WTC11 (cell line): ENCODE results near the gene AGFG2. TPM values are rescaled to one million over a fixed set of nuclear protein-coding genes. Genes with fewer than 3 reads are reported as not detected.

ENCODE experiments used
- ATAC-seq: fragments of 200-7000 bp; cut with Tn5 transposase; 2 replicates; pipeline ENCODE4 v1.10.0; 2021; ENCODE audit warnings: mild to moderate bottlenecking, moderate library complexity
- CTCF ChIA-PET: fragments of 300-600 bp; sonication (Branson Sonifier 250); formaldehyde crosslinking; loops from one replicate; lab custom pipeline; 2021; ENCODE audit warnings: antibody characterized with exemption; lab: Charles Lee
- POLR2A ChIA-PET: fragments of 350-600 bp; sonication (Branson Sonifier 250); formaldehyde crosslinking; loops from one replicate; lab custom pipeline; 2021; ENCODE audit warnings: antibody characterized with exemption; lab: Charles Lee
- DNase-seq: peaks from one replicate; pipeline ENCODE4 v3.0.0; 2021; ENCODE audit warnings: low spot score
- H3K27ac Mint-ChIP-seq: 2 replicates; pipeline ENCODE4 v1.8.0; 2021; ENCODE audit warnings: mixed read lengths
- H3K27me3 Mint-ChIP-seq: 2 replicates; pipeline ENCODE4 v1.8.0; 2021; ENCODE audit warnings: low read depth, mild to moderate bottlenecking, moderate library complexity, mixed read lengths
- H3K36me3 Mint-ChIP-seq: 2 replicates; pipeline ENCODE4 v1.8.0; 2021; ENCODE audit warnings: mixed read lengths
- H3K4me1 Mint-ChIP-seq: 2 replicates; pipeline ENCODE4 v1.8.0; 2022; ENCODE audit warnings: mixed read lengths
- H3K4me3 Mint-ChIP-seq: 2 replicates; pipeline ENCODE4 v1.8.0; 2021; ENCODE audit warnings: mild to moderate bottlenecking, moderate library complexity, mixed read lengths
- H3K9me3 Mint-ChIP-seq: 2 replicates; pipeline ENCODE4 v1.8.0; 2021; ENCODE audit warnings: mixed read lengths
- AFF4 ChIP-seq: sonication (generic); formaldehyde crosslinking; IDR thresholded peaks from 2 replicates; pipeline ENCODE4 v1.8.1; 2023; ENCODE audit warnings: mild to moderate bottlenecking, missing genetic modification reagents, borderline replicate concordance
- E2F4 ChIP-seq: sonication (generic); formaldehyde crosslinking; IDR thresholded peaks from 2 replicates; pipeline ENCODE4 v1.8.1; 2022; ENCODE audit warnings: low read depth, mild to moderate bottlenecking, moderate library complexity, missing genetic modification reagents, borderline replicate concordance
- ERG ChIP-seq: fragments of 250-450 bp; sonication (Bioruptor Pico); IDR thresholded peaks from 2 replicates; pipeline ENCODE4 v1.8.0; 2021; ENCODE audit warnings: mild to moderate bottlenecking
- FOXJ3 ChIP-seq: sonication (generic); formaldehyde crosslinking; IDR thresholded peaks from 2 replicates; pipeline ENCODE4 v1.9.0; 2021; ENCODE audit warnings: missing genetic modification reagents, mild to moderate bottlenecking, borderline replicate concordance
- FOXK1 ChIP-seq: sonication (generic); formaldehyde crosslinking; IDR thresholded peaks from 2 replicates; pipeline ENCODE4 v1.8.0; 2022; ENCODE audit warnings: mild to moderate bottlenecking, moderate library complexity, missing genetic modification reagents
- GTF2I ChIP-seq: fragments of 250-450 bp; sonication (Bioruptor Pico); conservative IDR thresholded peaks from 2 replicates; pipeline ENCODE4 v1.4.0; 2021; ENCODE audit warnings: mild to moderate bottlenecking
- JUN ChIP-seq: sonication (generic); formaldehyde crosslinking; IDR thresholded peaks from 2 replicates; pipeline ENCODE4 v1.8.0; 2023; ENCODE audit warnings: mild to moderate bottlenecking, missing genetic modification reagents
- MLX ChIP-seq: sonication (generic); formaldehyde crosslinking; IDR thresholded peaks from 2 replicates; pipeline ENCODE4 v1.8.1; 2023; ENCODE audit warnings: mild to moderate bottlenecking, missing genetic modification reagents, moderate library complexity
- OVOL2 ChIP-seq: fragments of 250-450 bp; sonication (Bioruptor Pico); IDR thresholded peaks from 2 replicates; pipeline ENCODE4 v1.9.0; 2021; ENCODE audit warnings: mild to moderate bottlenecking, borderline replicate concordance
- TEAD4 ChIP-seq: sonication (generic); formaldehyde crosslinking; IDR thresholded peaks from 2 replicates; pipeline ENCODE4 v1.8.0; 2022; ENCODE audit warnings: mild to moderate bottlenecking, missing genetic modification reagents
- ZMAT4 ChIP-seq: fragments of 250-450 bp; sonication (Bioruptor Pico); IDR thresholded peaks from 2 replicates; pipeline ENCODE4 v1.9.0; 2021; ENCODE audit warnings: mild to moderate bottlenecking
- ZNF138 ChIP-seq: sonication (generic); formaldehyde crosslinking; conservative IDR thresholded peaks from 2 replicates; pipeline ENCODE4 v1.8.1; 2022; ENCODE audit warnings: mild to moderate bottlenecking, moderate library complexity, missing genetic modification reagents
- ZNF263 ChIP-seq: sonication (generic); formaldehyde crosslinking; IDR thresholded peaks from 2 replicates; pipeline ENCODE4 v1.8.1; 2022; ENCODE audit warnings: low read depth, mild to moderate bottlenecking, moderate library complexity, missing genetic modification reagents
- ZNF317 ChIP-seq: sonication (generic); formaldehyde crosslinking; IDR thresholded peaks from 2 replicates; pipeline ENCODE4 v1.8.1; 2023; ENCODE audit warnings: low read depth, mild to moderate bottlenecking, moderate library complexity, missing genetic modification reagents, borderline replicate concordance
- ZNF396 ChIP-seq: fragments of 250-450 bp; sonication (Bioruptor Pico); IDR thresholded peaks from 2 replicates; pipeline ENCODE4 v1.8.0; 2021; ENCODE audit warnings: mild to moderate bottlenecking, moderate library complexity, borderline replicate concordance
- ZNF423 ChIP-seq: fragments of 250-450 bp; sonication (Bioruptor Pico); IDR thresholded peaks from 2 replicates; pipeline ENCODE4 v2.1.2; 2022; ENCODE audit warnings: mild to moderate bottlenecking, moderate library complexity
- ZNF425 ChIP-seq: fragments of 250-450 bp; sonication (Bioruptor Pico); conservative IDR thresholded peaks from 2 replicates; pipeline ENCODE4 v1.9.0; 2021; ENCODE audit warnings: mild to moderate bottlenecking
- total RNA-seq: library from RNA; stranded (reverse); gene quantifications from 3 replicates; pipeline ENCODE4 v1.2.3, GENCODE V29; 2021

Gene AGFG2
- total RNA-seq, 1 experiment from 2014 or later: 6.4 TPM

GRCh38 chr7:100562195-100563099 is 23.4 kb downstream of the AGFG2 start:
- H3K4me3 Mint-ChIP-seq: no peak overlapping the region
- CTCF ChIA-PET: interaction anchor here (1.2 to 2.0 kb wide), 4 partner anchors 10 to 106 kb away, joined by 3 to 10 read pairs (median 3); no protein-coding TSS in a partner anchor
- no peak for DNase-seq

GRCh38 chr7:100563100-100563564 is 24.1 kb downstream of the AGFG2 start:
- DNase-seq: no peak
- no peak for ATAC-seq
- peaks cover 17% of the 10 kb centered on the region for H3K4me1 Mint-ChIP-seq
- H3K27me3 Mint-ChIP-seq: no peaks in the 10 kb centered on the region
- H3K27ac Mint-ChIP-seq: no peak overlapping the region
- CTCF ChIA-PET: interaction anchor here (0.5 to 2.8 kb wide), 26 partner anchors 8 to 162 kb away, joined by 3 to 41 read pairs (median 6); partner anchors contain the start of genes FBXO24, LRCH4, POP7 and TSC22D4
- POLR2A ChIA-PET: interaction anchor here (0.6 to 0.9 kb wide), 2 partner anchors 23 to 275 kb away, joined by 4 read pairs; partner anchors contain the start of gene FBXO24
- no peaks in the 10 kb centered on the region for H3K36me3 Mint-ChIP-seq
- no peak overlapping the region for H3K4me3 Mint-ChIP-seq
- no peaks in the 10 kb centered on the region for H3K9me3 Mint-ChIP-seq
- no peak for TF ChIP-seq OVOL2 (CRISPR knock-in tag)
- no peak for TF ChIP-seq ZNF263 (CRISPR knock-in tag)
- no peak for TF ChIP-seq AFF4
- no peak for TF ChIP-seq ZNF317
- TF ChIP-seq GTF2I (CRISPR knock-in tag): no peak

More at GRCh38 chr7:100562195-100563099, 23.4 kb downstream of the AGFG2 start:
- no peak for TF ChIP-seq E2F4
- no peak for TF ChIP-seq TEAD4 (CRISPR knock-in tag)
- TF ChIP-seq ZNF396 (CRISPR knock-in tag): no peak
- no peak for TF ChIP-seq ZMAT4 (CRISPR knock-in tag)
- TF ChIP-seq FOXK1: no peak
- no peak for TF ChIP-seq ZNF423
- TF ChIP-seq JUN (CRISPR knock-in tag): no peak
- no peak for TF ChIP-seq MLX (CRISPR knock-in tag)
- TF ChIP-seq FOXJ3 (CRISPR knock-in tag): no peak
- TF ChIP-seq ERG: no peak
- TF ChIP-seq ZNF263 (CRISPR knock-in tag): no peak
- no peak for TF ChIP-seq ZNF425
- no peak for TF ChIP-seq ZNF138 (CRISPR knock-in tag)
- Mint-ChIP-seq H3K9me3 (no peaks in the 10 kb centered on the region), H3K4me1 (peaks cover 10% of the 10 kb centered on the region), H3K36me3 (no peaks in the 10 kb centered on the region), H3K27ac (no peak overlapping the region), H3K27me3 (no peaks in the 10 kb centered on the region)
- ATAC-seq: no peak
- POLR2A ChIA-PET: no interaction called here
